D721Med (cell line): Measurements from ENCODE around the gene DGCR6L.
"Not testable (repeated sequence)": the region's sequence is repeated elsewhere in the genome, so short reads cannot be mapped to it uniquely, and the experiment has no call there.

Experiments
- DNase-seq: peaks from one replicate; pipeline ENCODE4 v3.0.0; 2011; ENCODE audit warnings: low spot score; ENCODE audit not compliant: insufficient read length
- FAIRE-seq: peaks from 2 replicates; lab custom pipeline; 2011; peaks lifted over from hg19 to GRCh38; lab: Jason Lieb, UNC
- CTCF ChIP-seq: IDR thresholded peaks from 2 replicates; pipeline ENCODE4 v1.5.1; 2012; ENCODE audit warnings: mild to moderate bottlenecking, control low read depth; ENCODE audit not compliant: insufficient read depth; ENCODE audit errors: missing control alignments

The DGCR6L gene

GRCh38 chr22:20319041-20319744 lies 667 bp downstream of the DGCR6L start:
- FAIRE-seq (no peak), DNase-seq (no peak)
- TF ChIP-seq CTCF = no peak

DNA sequence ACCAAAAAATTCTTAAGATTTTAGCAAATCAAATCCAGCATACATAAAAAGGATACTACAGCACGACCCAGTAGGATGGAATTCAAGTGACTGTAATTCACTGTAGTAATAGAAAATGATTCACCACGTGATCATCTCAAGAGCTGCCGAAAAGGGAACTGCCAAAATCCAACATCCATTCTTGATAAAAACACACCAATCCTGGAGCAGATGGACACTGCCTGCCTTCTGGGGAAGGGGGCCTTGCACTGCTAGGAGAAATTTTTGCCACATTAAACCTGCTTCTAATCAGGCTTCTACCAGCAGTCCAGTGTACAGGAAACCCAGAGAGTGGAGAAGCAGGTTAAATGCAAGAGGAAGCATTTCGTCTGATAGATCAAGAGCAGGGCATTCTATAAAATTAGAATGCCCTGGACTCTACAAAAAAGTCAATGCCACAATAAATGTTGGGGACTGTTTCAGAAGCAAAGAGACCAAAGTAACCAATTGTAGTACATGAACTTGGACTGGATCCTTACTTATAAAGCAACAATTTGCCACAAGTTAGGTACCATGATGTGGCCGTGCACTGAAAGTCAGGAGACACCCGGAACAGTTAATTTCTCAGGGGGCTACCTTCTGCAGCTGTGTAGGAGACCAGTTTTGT lies 1.7 kb downstream of the DGCR6L start:
- FAIRE-seq, DNase-seq: not testable (repeated sequence)

- FAIRE-seq = peak; percentile 63
- TF ChIP-seq CTCF = peak; percentile 52
- not testable (repeated sequence) for DNase-seq
Measured at GRCh38 chr22:20317402-20318042, 2.3 kb downstream of the DGCR6L start.

DNA sequence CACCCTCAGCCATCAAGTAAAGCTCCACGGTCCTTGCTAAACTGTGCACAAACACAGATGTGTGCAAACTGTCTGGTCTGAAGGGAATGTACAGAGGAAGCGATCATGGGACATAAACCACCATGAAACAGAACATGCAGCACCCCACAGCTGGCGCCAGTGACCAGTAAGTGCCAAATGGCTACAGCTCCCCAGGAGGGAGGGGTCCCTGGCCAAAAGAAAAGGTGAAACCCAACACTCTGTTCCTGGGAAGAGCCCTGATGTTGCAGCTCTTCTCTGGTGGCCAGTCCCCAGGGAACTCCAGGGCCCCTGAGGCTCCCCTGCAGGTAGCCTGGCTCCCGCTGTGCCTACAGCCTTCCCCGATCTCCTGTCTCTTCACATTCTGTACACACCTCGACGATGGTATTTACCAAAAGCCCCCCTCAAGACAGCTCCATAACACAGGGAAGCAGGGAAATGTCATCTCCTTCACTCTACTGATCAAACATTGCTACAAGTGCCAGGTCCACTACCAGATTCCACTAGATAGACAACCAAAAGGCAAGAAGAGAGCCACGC lies 2.9 kb downstream of the DGCR6L start:
- DNase-seq (no peak), FAIRE-seq (no peak)
- no peak for TF ChIP-seq CTCF

DNA sequence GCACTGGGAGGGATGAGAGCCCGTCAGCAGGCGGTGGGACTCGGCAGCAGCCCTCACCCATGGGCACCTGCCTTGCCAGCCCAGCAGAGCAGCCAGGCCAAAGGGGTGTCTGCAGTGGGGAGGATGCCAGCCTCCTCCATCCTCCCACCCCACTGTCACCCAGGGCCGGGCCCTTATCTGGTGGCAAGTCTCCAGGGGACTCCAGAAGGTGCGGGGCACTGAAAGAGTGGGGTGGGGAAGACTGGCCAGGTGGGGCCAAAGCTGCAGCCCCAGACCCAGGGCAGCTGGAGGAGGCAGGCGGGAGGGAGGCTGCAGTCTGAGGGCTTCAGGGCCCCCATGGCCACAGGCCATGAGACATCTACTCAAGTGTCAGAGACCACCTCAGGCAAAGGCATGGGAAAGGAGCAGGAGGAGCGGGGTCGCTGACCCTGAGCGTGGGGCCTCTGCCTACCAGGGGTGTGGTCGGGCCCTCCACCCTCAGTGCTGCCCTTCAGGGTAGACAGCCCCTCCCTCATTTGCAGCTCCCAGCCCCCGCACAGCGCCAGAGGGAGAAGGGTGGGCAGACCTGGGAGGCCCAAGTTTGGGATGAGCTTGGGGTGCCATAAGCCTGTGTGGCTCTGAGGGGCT lies 3.5 kb downstream of the DGCR6L start:
- no peak for FAIRE-seq
- DNase-seq = no peak
- TF ChIP-seq CTCF = no peak

GRCh38 chr22:20315337-20316216 lies 4.3 kb downstream of the DGCR6L start:
- FAIRE-seq = no peak
- no peak for TF ChIP-seq CTCF
- no peak for DNase-seq

- not testable (repeated sequence) for DNase-seq, FAIRE-seq
Measured at GRCh38 chr22:20314741-20315336, 5.0 kb downstream of the DGCR6L start.

- FAIRE-seq, DNase-seq: not testable (repeated sequence)
Measured at GRCh38 chr22:20314206-20314605, 5.7 kb downstream of the DGCR6L start.

- not testable (repeated sequence) for FAIRE-seq, DNase-seq
Measured at GRCh38 chr22:20313306-20314077, 6.4 kb downstream of the DGCR6L start.
